ENCODE results near the gene SGMS1. TPM values are rescaled to one million over a fixed set of nuclear protein-coding genes. Genes with fewer than 3 reads are reported as not detected.
A peak's percentile ranks its signal among the peaks of the same experiment; 100 is the strongest.

SGMS1 gene
- total RNA-seq, 1 donor = 68.0 TPM

GRCh38 chr10:50295367-50295766 is 328.4 kb downstream of the SGMS1 start:
- Histone ChIP-seq H3K4me2 (ENCODE audit: insufficient read depth, low read length) (no peak overlapping the region), H3K4me1 (ENCODE audit: insufficient read depth, low read length) (no peaks in the 10 kb centered on the region), H3K36me3 (ENCODE audit: insufficient read depth, low read length) (no peaks in the 10 kb centered on the region), H2AFZ (ENCODE audit: low read length) (no peak overlapping the region), H3K4me3 (ENCODE audit: insufficient read depth, low read length) (no peak overlapping the region), H3K27me3 (ENCODE audit: insufficient read depth, low read length) (no peaks in the 10 kb centered on the region), H3K9me3 (ENCODE audit: low read depth, low read length) (no peaks in the 10 kb centered on the region), H3K79me2 (ENCODE audit: insufficient read depth, low read length) (no peaks in the 10 kb centered on the region), H4K20me1 (ENCODE audit: insufficient read depth, low read length) (no peaks in the 10 kb centered on the region), H3K27ac (ENCODE audit: low read depth, low read length) (no peak overlapping the region)
- DNase-seq (ENCODE audit: insufficient read length, low spot score, missing footprints) = no peak
- no peak for TF ChIP-seq CTCF (IDR thresholded peaks at IDR 0.05; ENCODE audit: extremely low read depth, low read depth, low read length)

GRCh38 chr10:50294582-50294981 is 329.2 kb downstream of the SGMS1 start:
- no peaks in the 10 kb centered on the region for H3K27me3 ChIP-seq (ENCODE audit: insufficient read depth, low read length)
- H3K36me3 ChIP-seq (ENCODE audit: insufficient read depth, low read length) = no peaks in the 10 kb centered on the region
- H3K9me3 ChIP-seq (ENCODE audit: low read depth, low read length) = no peaks in the 10 kb centered on the region
- no peak for TF ChIP-seq CTCF (IDR thresholded peaks at IDR 0.05; ENCODE audit: extremely low read depth, low read depth, low read length)
- no peak for DNase-seq (ENCODE audit: insufficient read length, low spot score, missing footprints)
- H3K4me2 ChIP-seq (ENCODE audit: insufficient read depth, low read length) = no peak overlapping the region
- no peak overlapping the region for H3K4me3 ChIP-seq (ENCODE audit: insufficient read depth, low read length)
- no peaks in the 10 kb centered on the region for H3K79me2 ChIP-seq (ENCODE audit: insufficient read depth, low read length)
- H2AFZ ChIP-seq (ENCODE audit: low read length) = no peak overlapping the region
- no peak overlapping the region for H3K27ac ChIP-seq (ENCODE audit: low read depth, low read length)
- H3K4me1 ChIP-seq (ENCODE audit: insufficient read depth, low read length) = no peaks in the 10 kb centered on the region
- no peaks in the 10 kb centered on the region for H4K20me1 ChIP-seq (ENCODE audit: insufficient read depth, low read length)

- Histone ChIP-seq H3K27me3 (ENCODE audit: insufficient read depth, low read length) (no peaks in the 10 kb centered on the region), H3K36me3 (ENCODE audit: insufficient read depth, low read length) (no peaks in the 10 kb centered on the region), H3K4me1 (ENCODE audit: insufficient read depth, low read length) (no peaks in the 10 kb centered on the region), H3K4me3 (ENCODE audit: insufficient read depth, low read length) (no peak overlapping the region), H3K4me2 (ENCODE audit: insufficient read depth, low read length) (no peak overlapping the region), H4K20me1 (ENCODE audit: insufficient read depth, low read length) (no peaks in the 10 kb centered on the region), H2AFZ (ENCODE audit: low read length) (no peak overlapping the region), H3K9me3 (ENCODE audit: low read depth, low read length) (no peaks in the 10 kb centered on the region), H3K79me2 (ENCODE audit: insufficient read depth, low read length) (no peaks in the 10 kb centered on the region), H3K27ac (ENCODE audit: low read depth, low read length) (no peak overlapping the region)
- no peak for DNase-seq (ENCODE audit: insufficient read length, low spot score, missing footprints)
- no peak for TF ChIP-seq CTCF (IDR thresholded peaks at IDR 0.05; ENCODE audit: extremely low read depth, low read depth, low read length)
These were observed 330.0 kb downstream of the SGMS1 start for GRCh38 chr10:50293513-50294313.

GRCh38 chr10:50291261-50291850 is 332.4 kb downstream of the SGMS1 start:
- Histone ChIP-seq H3K36me3 (ENCODE audit: insufficient read depth, low read length) (no peaks in the 10 kb centered on the region), H3K4me3 (ENCODE audit: insufficient read depth, low read length) (no peak overlapping the region), H2AFZ (ENCODE audit: low read length) (no peak overlapping the region), H3K4me2 (ENCODE audit: insufficient read depth, low read length) (no peak overlapping the region), H3K4me1 (ENCODE audit: insufficient read depth, low read length) (peaks cover 5% of the 10 kb centered on the region), H3K79me2 (ENCODE audit: insufficient read depth, low read length) (no peaks in the 10 kb centered on the region), H4K20me1 (ENCODE audit: insufficient read depth, low read length) (no peaks in the 10 kb centered on the region), H3K27ac (ENCODE audit: low read depth, low read length) (no peak overlapping the region), H3K27me3 (ENCODE audit: insufficient read depth, low read length) (no peaks in the 10 kb centered on the region), H3K9me3 (ENCODE audit: low read depth, low read length) (no peaks in the 10 kb centered on the region)
- TF ChIP-seq CTCF (IDR thresholded peaks at IDR 0.05; ENCODE audit: extremely low read depth, low read depth, low read length) = peak; percentile 65
- DNase-seq (ENCODE audit: insufficient read length, low spot score, missing footprints) = no peak
